ENCODE data around the gene PRKCB. TPM values are rescaled to one million over a fixed set of nuclear protein-coding genes. Genes with fewer than 3 reads are reported as not detected.

Gene PRKCB
- total and polyA plus RNA-seq, 9 donors: 0.38 to 5.0 (median 1.2) TPM

DNA sequence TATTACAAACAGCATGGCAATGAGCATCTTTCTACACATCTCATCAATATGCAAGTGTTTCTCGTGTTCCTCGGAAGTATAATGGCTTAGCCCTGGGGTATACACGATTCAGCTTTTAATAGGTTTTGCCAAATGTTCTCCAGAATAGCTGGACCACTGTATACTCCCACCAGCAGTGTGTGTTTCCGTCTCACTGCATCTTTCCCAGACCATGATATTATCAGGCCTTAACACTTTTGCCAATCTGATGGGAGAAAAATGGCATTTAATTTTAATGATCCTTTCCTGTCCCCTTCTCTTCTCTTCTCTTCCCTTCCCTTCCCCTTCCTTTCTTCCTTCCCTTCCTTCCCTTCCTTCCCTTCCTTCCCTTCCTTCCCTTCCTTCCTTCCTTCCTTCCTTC, 30.8 kb downstream of the PRKCB start:
- H3K4me1 ChIP-seq (ENCODE audit: insufficient read depth): no peaks in the 10 kb centered on the region
- WGBS, 3 donors: 65 to 73% (median 70%) methylated on average over 4 of the region's 4 CpGs

GRCh38 chr16:23867566-23867965, 31.8 kb downstream of the PRKCB start:
- TF ChIP-seq POLR2A (IDR thresholded peaks at IDR 0.05): no peak
- TF ChIP-seq EP300 (IDR thresholded peaks at IDR 0.05): no peak
- no peak overlapping the region for H3K4me3 ChIP-seq

More for the DNA sequence above, 30.8 kb downstream of the PRKCB start:
- H3K27me3 ChIP-seq: no peaks in the 10 kb centered on the region
- no peaks in the 10 kb centered on the region for H3K36me3 ChIP-seq
- DNase-seq: no peak
- H3K27ac ChIP-seq: no peak overlapping the region
- no peaks in the 10 kb centered on the region for H3K9me3 ChIP-seq
- TF ChIP-seq EP300 (IDR thresholded peaks at IDR 0.05) (no peak), POLR2A (IDR thresholded peaks at IDR 0.05) (no peak), CTCF (IDR thresholded peaks at IDR 0.05) (no peak)
- intact Hi-C loops (cut with DNase I): no loop called here
- no peak overlapping the region for H3K4me3 ChIP-seq

DNA sequence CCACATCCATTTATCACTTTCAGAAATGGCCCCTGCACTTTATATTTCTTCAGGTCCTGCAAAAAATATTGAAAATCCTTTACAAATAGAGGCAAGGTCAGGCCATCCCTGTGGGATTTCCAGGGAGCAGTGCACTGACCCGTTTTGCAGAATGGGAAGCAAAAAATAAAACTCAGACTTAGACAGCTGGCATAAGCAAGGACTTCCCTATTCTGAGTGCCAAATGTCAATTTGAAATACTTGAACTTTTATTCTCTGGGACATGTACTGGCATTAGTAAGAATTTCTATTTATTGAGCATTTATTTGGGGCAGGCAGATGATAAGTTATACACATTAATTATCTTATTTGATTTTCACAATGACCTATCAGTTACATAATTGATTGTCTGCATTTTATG, 32.4 kb downstream of the PRKCB start:
- no peak overlapping the region for H3K27ac ChIP-seq
- no peak overlapping the region for H3K4me3 ChIP-seq
- no peaks in the 10 kb centered on the region for H3K9me3 ChIP-seq
- no peak for DNase-seq
- no peaks in the 10 kb centered on the region for H3K36me3 ChIP-seq
- H3K4me1 ChIP-seq (ENCODE audit: insufficient read depth): no peaks in the 10 kb centered on the region
- no peak for TF ChIP-seq POLR2A (IDR thresholded peaks at IDR 0.05)
- TF ChIP-seq EP300 (IDR thresholded peaks at IDR 0.05): no peak
- TF ChIP-seq CTCF (IDR thresholded peaks at IDR 0.05): no peak
- no peaks in the 10 kb centered on the region for H3K27me3 ChIP-seq
- 21 to 30% (median 26%) methylated on average over 1 of the region's 1 CpG for WGBS, 3 donors
- intact Hi-C loops (cut with DNase I): no loop called here

More at GRCh38 chr16:23867566-23867965, 31.8 kb downstream of the PRKCB start:
- intact Hi-C loops (cut with DNase I): no loop called here
- DNase-seq: no peak
- H3K27me3 ChIP-seq: no peaks in the 10 kb centered on the region
- WGBS, 3 donors: 69 to 78% (median 71%) methylated on average over 2 of the region's 2 CpGs
- H3K27ac ChIP-seq: no peak overlapping the region
- no peaks in the 10 kb centered on the region for H3K9me3 ChIP-seq
- H3K36me3 ChIP-seq: no peaks in the 10 kb centered on the region
- no peaks in the 10 kb centered on the region for H3K4me1 ChIP-seq (ENCODE audit: insufficient read depth)

- WGBS, 3 donors: 67 to 76% (median 69%) methylated on average over 5 of the region's 5 CpGs
- Histone ChIP-seq H3K27me3 (no peaks in the 10 kb centered on the region), H3K36me3 (no peaks in the 10 kb centered on the region), H3K27ac (no peak overlapping the region), H3K9me3 (no peaks in the 10 kb centered on the region), H3K4me1 (ENCODE audit: insufficient read depth) (no peaks in the 10 kb centered on the region), H3K4me3 (no peak overlapping the region)
- intact Hi-C loops (cut with DNase I): no loop called here
- DNase-seq: no peak
- TF ChIP-seq POLR2A (IDR thresholded peaks at IDR 0.05): no peak
- TF ChIP-seq EP300 (IDR thresholded peaks at IDR 0.05): no peak
- no peak for TF ChIP-seq CTCF (IDR thresholded peaks at IDR 0.05)
Measured at GRCh38 chr16:23869052-23869451, 33.3 kb downstream of the PRKCB start.

DNA sequence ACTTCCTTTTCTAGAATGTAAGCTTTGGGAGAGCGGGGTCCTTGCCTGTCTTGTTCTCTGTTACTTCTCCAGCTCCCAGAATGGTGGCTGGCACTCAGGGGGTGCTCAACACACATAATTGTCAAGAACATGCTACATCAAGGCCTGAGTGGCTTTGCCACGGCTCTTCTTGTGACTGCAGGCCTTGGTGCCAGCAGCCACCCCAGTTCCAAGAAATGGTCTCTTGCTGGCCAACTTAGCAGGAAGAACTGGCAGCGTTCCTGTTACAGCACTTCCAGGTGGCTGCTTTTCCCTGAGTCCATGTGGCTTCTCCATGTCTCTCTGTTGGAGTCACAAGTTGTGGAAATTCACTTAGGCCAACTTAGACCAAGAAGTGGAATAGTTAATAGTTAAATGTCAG, 36.1 kb downstream of the PRKCB start:
- TF ChIP-seq EP300 (IDR thresholded peaks at IDR 0.05) (no peak), CTCF (IDR thresholded peaks at IDR 0.05) (no peak), POLR2A (IDR thresholded peaks at IDR 0.05) (no peak)
- no peaks in the 10 kb centered on the region for H3K9me3 ChIP-seq

More for the DNA sequence above, 36.1 kb downstream of the PRKCB start:
- no peaks in the 10 kb centered on the region for H3K36me3 ChIP-seq
- 50 to 83% (median 76%) methylated on average over 3 of the region's 3 CpGs for WGBS, 3 donors
- H3K27ac ChIP-seq: no peak overlapping the region
- no peak for DNase-seq
- H3K27me3 ChIP-seq: no peaks in the 10 kb centered on the region
- intact Hi-C loops (cut with DNase I): loop anchor here in 1 of 4 donors (10.0 kb wide), 1 partner anchor 63 kb away; no protein-coding TSS in a partner anchor
- H3K4me1 ChIP-seq (ENCODE audit: insufficient read depth): no peaks in the 10 kb centered on the region
- H3K4me3 ChIP-seq: no peak overlapping the region

All from ovary (tissue), 9 donors.